ENCODE results near the gene RHOC.

RHOC gene

GRCh38 chr1:112712701-112713128 is 5.8 kb upstream of the RHOC start:
- TF ChIP-seq, protein P1, sequence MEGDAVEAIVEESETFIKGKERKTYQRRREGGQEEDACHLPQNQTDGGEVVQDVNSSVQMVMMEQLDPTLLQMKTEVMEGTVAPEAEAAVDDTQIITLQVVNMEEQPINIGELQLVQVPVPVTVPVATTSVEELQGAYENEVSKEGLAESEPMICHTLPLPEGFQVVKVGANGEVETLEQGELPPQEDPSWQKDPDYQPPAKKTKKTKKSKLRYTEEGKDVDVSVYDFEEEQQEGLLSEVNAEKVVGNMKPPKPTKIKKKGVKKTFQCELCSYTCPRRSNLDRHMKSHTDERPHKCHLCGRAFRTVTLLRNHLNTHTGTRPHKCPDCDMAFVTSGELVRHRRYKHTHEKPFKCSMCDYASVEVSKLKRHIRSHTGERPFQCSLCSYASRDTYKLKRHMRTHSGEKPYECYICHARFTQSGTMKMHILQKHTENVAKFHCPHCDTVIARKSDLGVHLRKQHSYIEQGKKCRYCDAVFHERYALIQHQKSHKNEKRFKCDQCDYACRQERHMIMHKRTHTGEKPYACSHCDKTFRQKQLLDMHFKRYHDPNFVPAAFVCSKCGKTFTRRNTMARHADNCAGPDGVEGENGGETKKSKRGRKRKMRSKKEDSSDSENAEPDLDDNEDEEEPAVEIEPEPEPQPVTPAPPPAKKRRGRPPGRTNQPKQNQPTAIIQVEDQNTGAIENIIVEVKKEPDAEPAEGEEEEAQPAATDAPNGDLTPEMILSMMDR (conservative IDR thresholded peaks at IDR 0.05; ENCODE audit: low read depth), result no peak
- ChIA-PET CTCF (no interaction called here), POLR2A (ENCODE audit: low non-redundant PET) (no interaction called here)
- H3K27ac ChIP-seq, result no peak overlapping the region
- DNase-seq (ENCODE audit: low spot score), result no peak

- CTCF ChIA-PET, result no interaction called here
- no peak for DNase-seq (ENCODE audit: low spot score)
- POLR2A ChIA-PET (ENCODE audit: low non-redundant PET), result no interaction called here
- H3K27ac ChIP-seq, result no peak overlapping the region
- TF ChIP-seq, protein P1 (conservative IDR thresholded peaks at IDR 0.05; ENCODE audit: low read depth), result no peak
Measured at GRCh38 chr1:112712191-112712590, 5.3 kb upstream of the RHOC start.

GRCh38 chr1:112711670-112712069 is 4.7 kb upstream of the RHOC start:
- no peak for DNase-seq (ENCODE audit: low spot score)
- TF ChIP-seq, protein P1 (conservative IDR thresholded peaks at IDR 0.05; ENCODE audit: low read depth), result no peak
- ChIA-PET POLR2A (ENCODE audit: low non-redundant PET) (no interaction called here), CTCF (no interaction called here)
- H3K27ac ChIP-seq, result no peak overlapping the region

- H3K27ac ChIP-seq, result no peak overlapping the region
- ChIA-PET CTCF (no interaction called here), POLR2A (ENCODE audit: low non-redundant PET) (no interaction called here)
- TF ChIP-seq, protein P1 (conservative IDR thresholded peaks at IDR 0.05; ENCODE audit: low read depth), result no peak
- DNase-seq (ENCODE audit: low spot score), result no peak
Measured at GRCh38 chr1:112711041-112711440, 4.1 kb upstream of the RHOC start.

DNA sequence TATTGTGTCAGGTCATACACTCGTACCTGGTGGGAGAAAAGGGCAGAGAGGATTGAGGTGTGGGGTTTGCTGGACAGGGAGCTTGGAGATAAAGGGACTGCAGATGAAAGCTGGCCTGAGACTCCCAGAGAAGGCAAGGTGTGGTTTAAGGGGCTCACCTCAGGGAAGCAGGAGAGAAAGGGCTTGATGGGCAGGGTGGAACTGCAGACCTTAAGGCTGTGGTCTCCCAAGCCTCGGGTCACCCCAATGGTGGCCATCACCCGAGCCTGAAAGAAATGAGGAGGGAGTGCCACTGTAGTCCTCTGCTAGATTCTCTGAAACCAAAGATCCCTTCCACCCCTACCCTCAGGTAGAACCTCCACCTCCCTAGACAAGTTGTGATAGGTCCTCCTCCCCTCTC is 3.7 kb upstream of the RHOC start:
- no peak overlapping the region for H3K27ac ChIP-seq
- no peak for DNase-seq (ENCODE audit: low spot score)
- TF ChIP-seq, protein P1 (conservative IDR thresholded peaks at IDR 0.05; ENCODE audit: low read depth), result no peak
- POLR2A ChIA-PET (ENCODE audit: low non-redundant PET), result no interaction called here
- CTCF ChIA-PET, result no interaction called here

GRCh38 chr1:112710159-112710558 is 3.2 kb upstream of the RHOC start:
- ChIA-PET CTCF (no interaction called here), POLR2A (ENCODE audit: low non-redundant PET) (no interaction called here)
- H3K27ac ChIP-seq, result no peak overlapping the region
- no peak for DNase-seq (ENCODE audit: low spot score)
- TF ChIP-seq, protein P1 (conservative IDR thresholded peaks at IDR 0.05; ENCODE audit: low read depth), result no peak

DNA sequence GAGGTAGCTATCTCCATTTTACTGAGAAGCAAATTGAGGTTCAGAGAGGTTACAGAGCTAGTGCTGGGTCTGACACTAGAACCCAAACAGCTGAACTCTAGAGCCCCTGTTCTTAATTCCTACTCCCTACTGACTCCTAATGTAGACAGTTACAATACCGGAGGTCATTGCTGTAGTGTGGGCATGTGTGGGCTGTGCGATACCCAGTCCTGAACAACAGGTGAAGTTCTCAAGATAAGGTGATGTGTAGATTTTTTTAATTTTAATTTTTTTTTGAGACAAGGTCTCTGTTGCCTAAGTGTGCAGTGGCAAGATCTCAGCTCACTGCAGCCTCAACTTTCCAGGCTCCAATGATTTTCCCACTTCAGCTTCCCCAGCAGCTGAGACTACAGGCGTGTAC is 1.6 kb upstream of the RHOC start:
- TF ChIP-seq, protein P1 (conservative IDR thresholded peaks at IDR 0.05; ENCODE audit: low read depth), result no peak
- CTCF ChIA-PET, result interaction anchor here (1.0 to 1.4 kb wide), 4 partner anchors 8 to 319 kb away, joined by 3 to 5 read pairs (median 4); partner anchors contain the start of gene MOV10
- no peak overlapping the region for H3K27ac ChIP-seq
- POLR2A ChIA-PET (ENCODE audit: low non-redundant PET), result no interaction called here
- DNase-seq (ENCODE audit: low spot score), result no peak
